Fibroblast of skin of left quadriceps (primary cell): Measurements from ENCODE around the gene CRB2.

Experiments
- DNase-seq, 2 experiments: peaks; one replicate each; pipeline ENCODE4 v3.0.0-alpha.2; 2013; ENCODE audit warnings: low read depth in 2 of 2

CRB2 gene

DNA sequence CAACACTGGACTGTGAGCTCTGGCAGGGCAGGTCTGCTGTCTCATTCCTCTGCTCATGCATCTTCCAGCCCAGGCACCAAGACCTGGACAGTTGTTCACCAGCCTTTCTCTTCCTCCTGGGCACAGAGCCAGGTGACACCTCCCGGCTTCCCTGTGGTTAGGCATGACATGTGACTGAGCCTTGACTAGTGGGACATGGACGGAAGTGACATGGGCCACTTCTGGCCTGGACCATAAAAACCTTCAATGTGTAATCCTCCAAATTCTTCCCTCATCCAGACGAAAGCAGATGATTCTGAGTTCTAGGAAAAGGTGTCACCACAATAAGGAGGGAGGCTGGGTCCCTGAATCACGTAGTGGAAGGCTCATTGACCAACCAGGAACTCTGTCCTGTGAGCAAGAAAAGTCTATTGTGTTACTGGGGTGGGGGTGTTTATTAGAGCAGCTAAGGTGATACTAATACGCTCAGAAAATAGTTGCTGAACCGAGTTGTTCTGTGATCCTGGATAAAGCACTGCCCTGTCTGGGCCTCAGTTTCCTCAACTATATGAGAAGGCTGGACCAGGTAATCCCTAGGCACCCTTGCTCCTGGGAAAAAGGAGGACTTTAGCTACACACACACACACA lies 26.6 kb upstream of the CRB2 start:
- no peak for DNase-seq

DNA sequence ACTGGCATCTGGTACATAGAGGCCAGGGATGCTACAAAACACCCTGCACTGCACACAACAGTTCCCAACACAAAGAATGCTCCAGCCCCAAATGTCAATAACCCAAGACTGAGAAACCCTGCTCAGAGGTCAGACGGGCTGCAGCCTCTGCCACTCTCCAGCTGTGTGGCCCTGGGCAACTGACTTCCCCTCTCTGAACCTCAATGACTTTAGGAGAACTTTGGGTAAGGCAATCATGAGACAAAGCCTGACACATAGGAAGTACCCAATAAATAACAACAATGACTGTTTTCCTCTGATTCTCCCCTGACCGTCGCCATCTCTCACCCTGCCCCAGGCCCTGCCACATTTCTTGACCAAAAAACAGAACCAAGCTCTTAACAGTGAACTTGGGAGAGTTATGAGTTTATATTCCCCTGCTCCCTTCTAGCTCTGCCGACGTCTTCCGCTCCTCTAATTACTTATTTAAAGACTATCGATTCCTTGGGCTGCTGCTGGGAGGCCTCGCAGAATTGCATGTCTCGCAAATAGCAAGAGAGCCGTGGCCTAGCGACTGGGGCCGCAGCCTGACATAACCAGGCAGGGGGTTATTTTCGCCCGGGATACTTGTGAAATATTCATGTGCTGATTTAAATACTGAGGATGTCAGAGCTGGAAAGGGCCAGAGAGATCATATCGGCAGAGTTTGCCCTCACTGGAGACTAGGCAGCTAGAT lies 24.5 kb upstream of the CRB2 start:
- no peak for DNase-seq

DNA sequence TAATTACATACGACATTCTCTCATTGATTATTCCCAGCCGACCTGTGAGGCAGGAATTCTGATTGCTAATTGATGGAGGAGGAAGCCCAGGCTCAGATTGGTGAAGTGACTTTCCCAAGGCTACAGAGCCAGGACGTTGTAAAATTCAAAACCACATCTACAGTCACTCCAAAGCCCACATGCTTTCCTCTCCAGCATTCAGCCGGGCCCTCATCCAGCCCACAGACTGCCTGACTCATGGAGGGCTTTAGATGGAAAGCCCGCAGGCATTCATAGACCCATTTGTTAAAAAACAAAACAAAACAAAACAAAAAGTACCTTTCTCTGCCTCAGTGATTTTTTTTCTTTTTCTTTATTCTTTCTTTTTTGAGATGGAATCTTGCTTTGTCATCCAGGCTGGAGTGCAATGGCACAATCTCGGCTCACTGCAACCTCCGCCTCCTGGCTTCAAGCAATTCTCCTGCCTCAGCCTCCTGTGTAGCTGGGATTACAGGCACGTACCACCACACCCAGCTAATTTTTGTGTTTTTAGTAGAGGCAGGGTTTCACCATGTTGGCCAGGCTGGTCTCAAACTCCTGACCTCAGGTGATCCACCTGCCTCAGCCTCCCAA lies 22.8 kb upstream of the CRB2 start:
- peak; percentile 69 to 70 for DNase-seq

DNA sequence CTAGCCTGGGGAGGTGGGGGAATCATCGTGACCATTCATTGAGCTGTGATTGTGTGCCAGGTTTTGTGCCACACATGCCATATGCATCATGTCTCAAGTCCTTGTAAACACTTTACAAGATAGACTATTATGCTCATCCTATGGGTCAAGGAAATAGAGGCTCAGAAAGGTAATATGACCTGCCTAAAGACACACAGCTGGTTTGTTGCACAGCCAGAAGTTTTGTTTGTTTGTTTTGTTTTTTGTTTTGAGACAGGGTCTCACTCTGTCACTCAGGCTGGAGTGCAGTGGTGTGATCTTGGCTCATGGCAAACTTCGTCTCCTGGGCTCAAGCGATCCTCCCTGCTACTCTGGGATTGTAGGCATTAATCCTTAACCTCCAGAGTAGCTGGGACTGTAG lies 21.4 kb upstream of the CRB2 start:
- no peak for DNase-seq

DNA sequence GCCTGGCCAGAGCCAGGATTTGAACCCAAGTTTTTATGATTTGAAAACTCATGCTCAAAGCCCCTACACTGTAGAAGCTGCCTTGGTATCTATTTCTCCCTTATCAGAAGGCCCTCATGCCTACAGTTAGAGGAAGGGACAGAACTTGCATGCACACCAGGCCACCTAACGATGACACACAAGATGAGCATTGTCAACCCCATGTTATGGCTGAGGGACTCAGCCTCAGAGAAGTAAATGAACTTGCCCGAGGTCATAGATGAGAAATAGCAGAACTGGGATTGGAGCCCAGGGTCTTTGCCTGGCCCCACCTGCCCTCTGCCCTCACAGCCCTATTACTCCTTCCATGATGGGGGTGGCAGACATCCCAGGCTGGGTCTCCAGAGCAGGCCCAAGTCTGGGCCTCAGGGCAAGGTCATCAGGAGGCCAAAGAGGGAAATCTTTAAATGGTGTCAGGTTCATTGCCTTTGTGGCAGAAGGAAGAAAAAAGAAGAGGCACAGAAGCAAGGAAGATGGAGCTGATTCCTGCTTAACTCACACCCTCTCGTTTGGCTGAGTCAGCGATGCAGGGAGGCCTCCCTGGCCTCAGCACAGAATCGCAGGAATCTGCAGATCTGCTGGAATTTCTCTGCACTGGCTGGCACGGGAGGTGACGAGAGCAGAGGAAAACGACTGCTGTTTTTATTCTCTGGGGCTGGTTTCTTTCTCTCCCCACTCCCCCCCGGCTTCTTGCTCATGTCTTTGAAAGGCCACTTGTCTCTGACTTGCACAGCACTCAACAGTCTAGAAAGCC lies 20.6 kb upstream of the CRB2 start:
- DNase-seq: peak; percentile 63

DNA sequence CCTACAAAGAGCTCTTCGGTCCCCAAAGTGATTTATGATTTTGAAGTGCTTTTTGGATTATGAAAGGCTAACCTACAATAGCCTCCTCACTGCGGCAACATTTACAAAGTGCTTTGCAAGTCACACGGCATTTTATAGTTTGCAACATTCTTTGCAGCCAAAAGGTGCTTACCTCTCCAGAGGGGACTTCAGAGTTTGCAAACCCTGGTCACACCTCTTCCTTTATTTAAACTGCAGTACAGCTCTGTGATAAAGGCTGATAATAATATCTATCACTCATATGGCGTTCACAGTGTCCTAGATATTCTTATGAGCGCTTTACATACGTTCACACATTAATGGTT lies 20.0 kb upstream of the CRB2 start:
- no peak for DNase-seq

DNA sequence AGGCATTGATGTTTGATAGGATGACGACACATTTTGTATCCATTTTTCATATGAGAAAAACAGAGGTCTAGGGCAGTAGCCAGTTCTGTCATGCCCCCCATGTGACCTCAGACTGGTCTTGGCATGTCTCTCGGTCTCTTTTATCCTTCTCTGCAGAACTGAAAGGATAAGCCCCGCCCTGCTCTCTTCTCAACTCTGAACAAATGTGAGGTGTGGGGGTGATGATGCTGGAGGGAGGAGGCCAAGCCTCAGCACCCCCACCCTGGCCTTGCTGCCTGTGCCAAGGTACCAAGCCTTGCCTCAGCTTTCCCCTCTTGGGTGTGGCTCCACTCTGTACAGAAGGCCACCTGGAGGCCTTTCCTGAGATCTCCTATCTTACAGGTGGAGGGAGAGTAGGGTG lies 19.5 kb upstream of the CRB2 start:
- DNase-seq: no peak

DNA sequence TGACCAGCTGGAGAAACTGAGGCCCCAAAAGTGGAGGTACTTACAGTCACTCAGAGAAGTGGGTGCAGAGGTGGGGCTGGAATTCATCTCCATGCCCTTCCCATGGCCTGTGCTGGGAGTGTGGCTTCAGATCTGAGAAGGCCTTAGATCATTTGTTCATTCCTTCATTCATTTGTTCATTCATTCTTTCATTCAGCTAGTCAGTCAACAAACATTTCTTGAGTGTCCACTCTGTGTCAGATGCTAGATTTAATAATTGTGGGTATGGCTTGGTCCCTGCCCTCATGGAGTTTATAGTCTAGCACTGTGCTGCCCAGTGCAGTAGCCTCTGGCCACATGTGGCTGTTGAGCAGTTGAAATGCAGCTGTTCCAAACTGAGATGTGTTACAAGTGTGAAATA lies 19.0 kb upstream of the CRB2 start:
- no peak for DNase-seq

DNA sequence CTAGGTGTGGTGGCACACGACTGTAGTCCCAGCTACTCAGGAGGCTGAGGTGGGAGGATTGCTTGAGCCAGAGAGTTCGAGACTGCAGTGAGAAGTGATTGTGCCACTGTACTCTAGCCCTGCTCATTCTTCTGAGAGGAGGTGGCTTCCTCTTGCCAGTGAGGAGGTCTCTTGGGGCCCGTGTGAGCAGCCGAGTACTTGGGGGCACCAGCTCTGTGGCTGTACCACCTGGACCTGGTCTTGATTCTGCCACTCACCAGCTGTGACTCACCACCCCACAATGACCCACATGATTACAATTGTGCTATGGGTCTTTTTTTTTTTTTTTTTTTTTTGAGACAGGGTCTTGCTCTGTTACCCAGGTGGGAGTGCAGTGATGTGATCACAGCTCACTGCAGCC lies 18.0 kb upstream of the CRB2 start:
- DNase-seq: no peak

DNA sequence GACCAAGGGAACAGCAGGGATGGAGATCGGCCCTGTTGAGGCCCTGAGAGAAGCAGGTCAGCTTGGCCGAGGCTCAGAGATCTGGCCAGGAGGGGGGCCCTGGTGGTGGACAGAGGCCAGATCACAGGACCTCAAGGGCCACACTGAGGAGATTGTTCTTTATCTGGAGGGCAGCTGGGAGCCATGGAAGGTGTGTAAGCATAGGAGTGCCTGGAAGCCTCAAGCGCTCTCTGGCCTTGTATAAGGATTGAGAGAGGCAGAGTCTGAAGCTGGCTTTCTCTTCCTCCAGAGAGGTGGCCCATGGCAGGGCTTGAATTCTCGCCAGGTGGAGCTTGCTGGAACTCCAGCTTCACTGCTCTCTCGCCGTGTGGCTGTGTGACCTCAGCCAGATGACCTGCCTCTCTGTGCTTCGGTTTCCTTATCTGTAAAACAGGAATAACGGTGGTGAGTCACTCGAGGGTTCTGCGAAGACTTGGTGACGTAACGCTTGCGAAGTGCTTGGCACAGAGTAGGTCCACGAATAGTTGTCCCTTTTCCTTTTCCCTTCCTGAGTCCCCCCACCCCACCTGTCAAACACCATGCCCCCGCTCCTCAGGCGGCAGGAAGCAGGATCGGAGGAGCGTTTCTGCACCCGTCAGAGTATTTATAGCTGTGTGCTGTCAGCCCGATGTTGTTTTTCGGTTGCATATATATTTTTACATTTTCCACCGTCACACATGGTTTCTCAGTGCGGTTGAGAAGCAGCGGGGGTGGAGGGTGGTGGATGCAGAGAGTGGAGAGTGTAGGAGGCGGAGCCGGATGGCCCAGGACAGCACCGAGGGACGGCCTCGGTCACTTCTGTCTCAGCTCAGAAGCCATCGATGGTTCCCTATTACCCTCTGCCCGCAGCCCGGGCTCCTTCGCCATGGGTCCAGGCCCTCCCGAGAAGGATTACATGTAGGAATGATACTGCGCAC lies 17.0 kb upstream of the CRB2 start:
- DNase-seq: no peak

DNA sequence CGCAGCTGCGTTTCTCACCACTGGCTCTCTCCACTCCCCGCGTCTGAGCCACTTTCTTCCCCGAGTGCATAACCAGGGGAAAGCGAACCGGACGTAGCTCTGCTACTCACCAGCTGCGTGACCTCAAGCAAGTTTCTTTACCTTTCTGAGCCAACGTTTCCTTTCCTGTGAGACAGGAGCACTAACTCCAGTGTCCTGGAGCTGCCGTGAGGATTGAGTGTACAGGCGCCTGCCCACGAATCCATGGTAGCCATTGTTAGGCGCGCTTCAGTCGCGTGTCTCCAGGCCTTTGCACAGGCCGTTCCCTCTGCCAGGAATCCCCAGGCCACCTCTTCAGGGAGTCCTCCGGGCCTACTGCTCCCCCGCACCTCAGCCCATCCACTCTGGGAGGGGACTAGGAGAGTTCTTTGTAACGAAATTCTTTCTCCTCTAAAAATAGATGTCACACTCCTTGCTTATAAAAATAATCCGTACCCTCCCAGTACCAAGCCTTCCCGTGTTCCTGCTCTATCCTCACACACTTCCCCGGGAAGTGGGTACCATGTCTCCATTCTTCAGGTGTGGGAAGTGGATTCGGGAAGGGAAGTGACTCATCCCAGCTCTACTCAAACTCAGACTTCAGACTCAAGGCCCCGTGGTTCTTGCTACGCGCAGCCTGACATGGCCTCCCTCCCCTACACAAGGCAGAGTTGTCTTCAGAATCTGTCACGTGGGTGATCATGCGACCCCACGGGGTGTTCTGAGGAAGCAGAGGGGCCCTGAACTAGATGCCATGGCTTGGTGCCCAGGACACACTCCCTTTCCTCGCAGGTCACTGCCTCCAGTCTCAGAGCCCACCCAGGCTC lies 16.1 kb upstream of the CRB2 start:
- no peak for DNase-seq

DNA sequence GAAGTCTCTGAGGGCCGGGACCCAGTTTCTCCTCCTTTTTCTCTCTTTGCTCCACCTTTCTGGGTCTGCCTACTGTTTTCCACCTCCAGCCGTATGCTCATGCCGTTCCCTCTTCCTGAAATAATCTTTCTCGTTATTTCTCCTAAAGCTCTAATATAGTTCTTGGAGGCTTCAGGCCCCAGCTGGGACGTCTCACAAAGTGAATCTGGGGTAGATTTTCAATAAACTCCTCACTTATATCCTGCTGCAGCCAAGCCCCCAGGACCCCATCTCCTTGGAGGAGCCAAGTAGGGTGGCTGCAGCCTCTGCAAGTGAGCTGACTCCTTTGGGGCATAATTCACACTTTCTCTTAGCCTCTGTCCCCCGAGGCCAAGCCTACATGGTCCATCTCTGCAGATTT lies 14.2 kb upstream of the CRB2 start:
- no peak for DNase-seq

DNA sequence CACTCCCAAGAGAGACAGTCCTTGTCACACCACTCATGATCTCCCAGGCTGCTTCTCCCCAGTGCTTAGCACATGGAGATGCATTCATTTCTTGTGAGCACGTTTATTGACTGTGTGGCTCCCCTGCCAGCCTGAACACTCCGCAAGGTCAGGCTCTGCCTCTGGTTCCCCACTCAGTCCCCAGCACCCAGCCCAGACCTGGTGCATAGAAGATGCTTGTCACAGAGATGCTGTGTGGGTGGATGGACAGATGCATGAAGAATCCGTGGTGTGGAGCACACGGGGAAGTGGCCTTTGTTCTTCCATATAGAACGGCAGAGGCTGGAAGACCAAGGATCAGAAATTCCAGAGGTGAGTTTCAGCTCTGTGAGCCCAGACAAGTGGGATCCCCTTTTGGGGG lies 13.8 kb upstream of the CRB2 start:
- DNase-seq: no peak

DNA sequence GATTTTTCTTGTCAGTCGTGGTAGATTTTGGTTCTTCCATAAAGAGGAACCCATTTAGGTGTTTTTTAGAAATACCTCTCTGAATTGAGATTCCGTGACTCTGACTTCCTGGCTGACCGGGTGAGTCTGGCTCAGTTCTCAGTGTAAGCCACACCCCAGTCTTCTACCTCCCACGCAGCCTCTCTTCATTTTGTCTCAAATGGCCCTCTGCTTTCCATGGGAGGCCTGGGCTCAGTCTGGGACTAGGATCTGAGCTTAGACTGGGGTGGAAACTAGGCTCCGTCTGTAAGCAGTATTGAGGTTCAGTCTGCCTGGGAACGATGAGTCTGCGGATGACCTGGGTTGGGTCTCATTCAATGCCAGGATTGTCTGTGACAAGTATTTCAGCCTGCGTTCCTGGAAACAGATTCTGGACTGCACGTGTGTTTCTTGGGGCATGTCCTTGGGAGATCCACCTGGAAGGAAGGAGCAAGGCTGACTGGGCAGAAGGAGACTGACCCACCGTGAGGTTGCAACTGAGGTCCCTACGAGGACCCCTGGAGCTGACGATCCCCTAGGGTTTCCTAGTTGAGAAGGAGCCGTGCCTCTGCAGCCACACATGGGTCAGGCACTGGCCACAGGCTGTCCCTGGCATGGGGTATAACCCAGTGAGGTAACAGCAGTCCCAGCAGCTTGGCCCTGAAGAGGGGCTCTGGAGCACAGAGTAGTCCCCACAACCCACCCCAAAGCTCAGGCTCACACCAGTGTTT lies 12.4 kb upstream of the CRB2 start:
- no peak for DNase-seq

DNA sequence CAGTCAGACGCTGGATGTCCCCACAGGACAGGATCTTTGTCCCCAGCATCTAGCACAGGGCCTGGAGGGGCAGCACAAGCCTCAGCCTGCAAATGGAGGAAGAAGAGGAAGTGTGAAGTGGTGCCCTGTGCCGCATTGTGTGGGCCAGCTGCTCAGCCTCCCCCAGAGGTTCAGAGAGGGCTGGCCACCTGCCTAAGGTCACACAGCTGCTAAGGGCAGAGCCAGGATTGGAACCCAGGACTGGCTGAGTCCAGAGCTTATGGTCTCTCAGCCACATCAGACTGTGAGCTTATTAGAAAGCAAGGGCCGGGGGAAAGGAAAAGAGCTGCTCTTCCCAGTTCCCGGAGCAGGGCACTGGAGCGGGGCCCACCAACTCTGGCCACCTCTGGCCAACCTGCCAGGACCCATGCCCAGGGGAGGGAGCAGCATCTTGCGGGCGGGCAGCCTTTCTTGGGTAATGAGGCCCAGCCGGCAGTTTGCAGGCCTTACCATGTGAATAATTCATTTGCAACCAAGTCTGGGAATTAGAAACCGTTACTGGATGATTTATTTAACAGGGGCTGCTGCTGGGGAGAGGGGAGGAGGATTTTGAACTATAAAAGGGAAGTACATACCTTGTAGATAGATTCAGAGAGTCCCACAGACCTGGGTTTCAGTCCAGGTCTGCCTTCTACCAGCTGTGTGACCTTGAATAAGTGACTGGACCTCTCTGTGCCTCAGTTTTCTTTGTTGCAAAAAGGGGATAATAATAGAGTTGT lies 11.6 kb upstream of the CRB2 start:
- DNase-seq: no peak

DNA sequence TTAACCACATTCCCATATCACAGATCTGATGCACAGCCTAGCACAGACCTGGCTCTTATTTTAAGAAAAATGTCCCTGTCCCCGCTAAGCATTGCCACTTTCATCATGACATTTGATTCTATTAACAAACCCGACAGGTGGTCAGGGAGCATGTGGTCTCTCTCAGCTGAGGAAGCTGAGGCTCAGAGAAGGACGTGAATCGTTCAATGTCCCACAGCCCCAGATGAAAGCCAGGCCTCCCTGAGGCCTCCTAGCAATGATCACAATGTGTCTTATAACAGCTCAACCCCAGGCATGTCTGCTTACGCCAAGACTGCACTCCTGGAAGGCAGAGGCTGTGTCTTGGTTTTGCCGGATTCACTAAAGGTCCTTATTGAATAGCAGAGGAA lies 10.4 kb upstream of the CRB2 start:
- DNase-seq: no peak

DNA sequence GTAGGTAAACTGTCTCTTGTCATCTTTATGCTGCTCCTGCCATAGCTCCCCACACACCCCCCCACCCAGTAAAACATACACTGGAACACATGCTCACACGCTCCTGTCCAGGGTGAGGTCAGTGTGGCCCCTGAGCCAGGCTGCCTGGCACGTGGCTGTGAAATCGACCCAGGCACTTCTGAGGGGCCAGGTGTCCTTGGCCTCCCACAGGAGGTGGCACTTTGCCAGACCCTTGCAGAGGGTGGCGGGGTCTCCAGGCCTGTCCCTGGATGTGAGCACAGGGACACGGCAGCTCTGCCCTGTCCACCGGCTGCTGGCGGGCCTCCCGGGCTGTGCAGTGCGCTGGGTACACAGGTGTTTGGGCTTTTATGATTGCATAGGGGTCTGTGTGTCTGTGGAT lies 10.0 kb upstream of the CRB2 start:
- no peak for DNase-seq

DNA sequence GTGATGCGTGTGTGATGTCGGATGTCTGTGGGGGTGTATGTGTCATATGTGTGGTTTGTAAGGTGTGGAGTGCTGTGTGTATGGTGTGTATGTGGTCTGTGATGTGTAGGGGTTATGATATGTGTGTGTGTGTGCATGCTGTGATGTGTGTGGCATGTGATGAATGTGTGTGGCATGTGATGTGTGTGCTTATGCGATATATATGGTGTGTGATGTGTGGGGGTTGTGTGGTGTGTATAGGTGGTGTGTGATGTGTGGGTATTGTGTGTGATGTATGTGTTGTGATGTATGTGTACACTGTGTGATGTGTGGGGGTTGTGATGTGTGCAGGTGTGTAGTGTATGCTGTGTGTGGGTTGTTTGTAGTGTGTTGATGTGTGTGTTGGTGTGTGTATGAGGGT lies 9.2 kb upstream of the CRB2 start:
- no peak for DNase-seq
